ENCODE data around the gene TTC28.

GRCh38 chr22:28637225-28637624 is 42.4 kb downstream of the TTC28 start:
- no peak for TF ChIP-seq CTCF (IDR thresholded peaks at IDR 0.05)
- no peak for TF ChIP-seq POLR2AphosphoS5 (IDR thresholded peaks at IDR 0.05)

All from sigmoid colon (tissue), 4 donors.